K562 (cell line): ENCODE data around the gene FEV. TPM values are rescaled to one million over a fixed set of nuclear protein-coding genes. Genes with fewer than 3 reads are reported as not detected.
A peak's percentile ranks its signal among the peaks of the same experiment; 100 is the strongest.

Source experiments
- ATF1 ChIP-seq, 2 experiments: fragments of 450-650 bp in 1 of 2; IDR thresholded peaks; 2 replicates each; pipeline ENCODE4 v1.6.1; 2016; ENCODE audit warnings: missing compliant biosample characterization in 1 of 2, missing genetic modification characterization in 1 of 2
- ATF7 ChIP-seq: fragments of 450-650 bp; IDR thresholded peaks from 2 replicates; pipeline ENCODE4 v1.7.1; 2014; ENCODE audit warnings: mild to moderate bottlenecking, moderate library complexity
- CBFA2T3 ChIP-seq: fragments of 450-650 bp; IDR thresholded peaks from 2 replicates; pipeline ENCODE4 v1.6.1; 2017
- HDAC1 ChIP-seq, 2 experiments: fragments of 450-650 bp; IDR thresholded peaks; 2 replicates each; pipeline ENCODE4 v1.6.1; 2016 to 2017; ENCODE audit warnings: inconsistent platforms in 1 of 2, mild to moderate bottlenecking in 1 of 2, moderate library complexity in 1 of 2
- MAFG ChIP-seq: fragments of 450-650 bp; conservative IDR thresholded peaks from 2 replicates; pipeline ENCODE4 v1.6.1; 2016; ENCODE audit warnings: missing genetic modification characterization, missing compliant biosample characterization
- PPARD ChIP-seq: fragments of 250-450 bp; sonication (Bioruptor Pico); IDR thresholded peaks from 2 replicates; pipeline ENCODE4 v1.8.0; 2022; ENCODE audit warnings: inconsistent platforms, mild to moderate bottlenecking, moderate library complexity
- ZEB2 ChIP-seq: fragments of 450-650 bp; IDR thresholded peaks from 2 replicates; pipeline ENCODE4 v1.6.1; 2016
- ZNF408 ChIP-seq: fragments of 250-450 bp; sonication (Bioruptor Pico); IDR thresholded peaks from 2 replicates; pipeline ENCODE4 v1.4.0; 2020; ENCODE audit warnings: low read depth, mild to moderate bottlenecking, moderate library complexity
- ZNF696 ChIP-seq: fragments of 250-450 bp; sonication (Bioruptor Pico); conservative IDR thresholded peaks from 2 replicates; pipeline ENCODE4 v1.4.0; 2020; ENCODE audit warnings: mild to moderate bottlenecking, moderate library complexity
- ZNF77 ChIP-seq: fragments of 250-450 bp; sonication (Bioruptor Pico); IDR thresholded peaks from 2 replicates; pipeline ENCODE4 v1.5.0; 2020
- polyA plus RNA-seq, 8 experiments: library from polyadenylated mRNA; depleted of rRNA in 4 of 8; stranded (reverse) in 5 of 8; unstranded in 3 of 8; fragments of >200 nt; fragmentation: Nextera tagmentation in 2 of 8; fragmentation: Illumina TruSeq in 1 of 8; extraction: Ambion mirVana in 2 of 8; extraction: Trizol in 1 of 8; gene quantifications; 2 replicates each; pipeline versions ENCODE4 v1.2.1 to v1.2.3, GENCODE V29; 2011 to 2014; ENCODE audit warnings: inconsistent platforms in 1 of 8, missing spikeins in 1 of 8
- total RNA-seq, 7 experiments: library from RNA; depleted of rRNA in 6 of 7; stranded (reverse); fragments of >200 nt in 6 of 7; fragmentation: Illumina TruSeq in 2 of 7; extraction: Trizol in 2 of 7; gene quantifications; 2 replicates each; pipeline versions ENCODE4 v1.2.1 to v1.2.3, GENCODE V29; 2011 to 2021; ENCODE audit warnings: low replicate concordance in 1 of 7
- TF ChIP-seq, protein P1 (sequence below): fragments of 450-650 bp; IDR thresholded peaks from 2 replicates; pipeline ENCODE4 v1.6.1; 2018; ENCODE audit not compliant: partially characterized antibody
- TF ChIP-seq, protein P2 (sequence below): fragments of 250-450 bp; sonication (Bioruptor Pico); IDR thresholded peaks from 2 replicates; pipeline ENCODE4 v1.4.0; 2020; ENCODE audit warnings: borderline replicate concordance
- TF ChIP-seq, protein P3 (sequence below): sonication (generic); formaldehyde crosslinking; IDR thresholded peaks from 2 replicates; pipeline ENCODE4 v1.8.1; 2023; ENCODE audit warnings: missing genetic modification reagents, mild to moderate bottlenecking, borderline replicate concordance
- TF ChIP-seq, protein P4 (sequence below), 2 experiments: IDR thresholded peaks; 2 replicates each; pipeline ENCODE4 v1.6.1; 2012; ENCODE audit warnings: improper control_type of control experiment in 2 of 2, low read depth in 2 of 2, low read length in 2 of 2, borderline replicate concordance in 1 of 2

The FEV gene
- total and polyA plus RNA-seq, 9 of the 15 experiments (the other 6 are each of a cell fraction or from before 2014, with no cell fraction given): 0.08 to 1.6 (median 0.62) TPM; not detected in 1

DNA sequence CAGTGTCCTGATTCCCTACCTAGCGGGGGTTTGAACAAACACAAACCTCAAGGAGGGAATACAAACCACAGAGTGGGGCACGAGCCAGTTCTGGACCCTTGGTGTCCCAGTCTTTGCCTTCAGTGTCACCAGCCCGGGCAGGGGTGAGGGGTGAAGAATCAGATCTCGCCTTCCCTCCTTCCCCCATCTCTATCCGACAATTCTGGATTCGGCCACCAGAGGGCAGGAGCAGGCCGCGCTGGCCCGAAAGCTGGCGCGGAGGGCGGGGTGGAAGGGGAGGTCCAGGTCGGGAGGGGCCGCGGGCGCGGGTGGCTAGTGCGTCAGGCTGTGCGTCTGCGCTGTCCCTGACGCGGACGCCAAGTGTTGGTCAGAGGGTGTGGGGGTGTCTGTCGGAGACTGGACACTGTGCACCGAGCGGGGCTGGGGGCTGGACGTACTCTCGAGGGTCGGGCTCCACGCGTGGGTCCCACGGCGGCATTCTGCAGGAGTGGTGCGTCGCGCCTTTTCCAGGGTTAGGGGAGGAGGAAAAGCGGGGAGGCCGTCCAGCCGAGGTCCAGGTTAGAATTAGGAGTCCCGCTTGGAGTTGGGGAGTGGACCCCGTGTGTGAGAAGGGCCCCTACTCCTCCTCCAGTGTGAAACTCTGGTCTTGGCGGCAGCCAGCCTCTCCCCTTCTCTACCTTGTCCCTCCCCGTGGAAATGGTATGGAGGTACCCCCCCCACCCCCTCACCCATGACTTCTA, 11.2 kb upstream of the FEV start (continued):
- TF ChIP-seq, protein P1, sequence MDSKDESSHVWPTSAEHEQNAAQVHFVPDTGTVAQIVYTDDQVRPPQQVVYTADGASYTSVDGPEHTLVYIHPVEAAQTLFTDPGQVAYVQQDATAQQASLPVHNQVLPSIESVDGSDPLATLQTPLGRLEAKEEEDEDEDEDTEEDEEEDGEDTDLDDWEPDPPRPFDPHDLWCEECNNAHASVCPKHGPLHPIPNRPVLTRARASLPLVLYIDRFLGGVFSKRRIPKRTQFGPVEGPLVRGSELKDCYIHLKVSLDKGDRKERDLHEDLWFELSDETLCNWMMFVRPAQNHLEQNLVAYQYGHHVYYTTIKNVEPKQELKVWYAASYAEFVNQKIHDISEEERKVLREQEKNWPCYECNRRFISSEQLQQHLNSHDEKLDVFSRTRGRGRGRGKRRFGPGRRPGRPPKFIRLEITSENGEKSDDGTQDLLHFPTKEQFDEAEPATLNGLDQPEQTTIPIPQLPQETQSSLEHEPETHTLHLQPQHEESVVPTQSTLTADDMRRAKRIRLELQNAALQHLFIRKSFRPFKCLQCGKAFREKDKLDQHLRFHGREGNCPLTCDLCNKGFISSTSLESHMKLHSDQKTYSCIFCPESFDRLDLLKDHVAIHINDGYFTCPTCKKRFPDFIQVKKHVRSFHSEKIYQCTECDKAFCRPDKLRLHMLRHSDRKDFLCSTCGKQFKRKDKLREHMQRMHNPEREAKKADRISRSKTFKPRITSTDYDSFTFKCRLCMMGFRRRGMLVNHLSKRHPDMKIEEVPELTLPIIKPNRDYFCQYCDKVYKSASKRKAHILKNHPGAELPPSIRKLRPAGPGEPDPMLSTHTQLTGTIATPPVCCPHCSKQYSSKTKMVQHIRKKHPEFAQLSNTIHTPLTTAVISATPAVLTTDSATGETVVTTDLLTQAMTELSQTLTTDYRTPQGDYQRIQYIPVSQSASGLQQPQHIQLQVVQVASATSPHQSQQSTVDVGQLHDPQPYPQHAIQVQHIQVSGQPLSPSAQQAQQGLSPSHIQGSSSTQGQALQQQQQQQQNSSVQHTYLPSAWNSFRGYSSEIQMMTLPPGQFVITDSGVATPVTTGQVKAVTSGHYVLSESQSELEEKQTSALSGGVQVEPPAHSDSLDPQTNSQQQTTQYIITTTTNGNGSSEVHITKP: peak; percentile 9
- TF ChIP-seq CBFA2T3 (no peak), ZNF77 (no peak), HDAC1 (IDR thresholded peaks at IDR 0.05) (peak in 1 of 2 experiments; percentile 46; a peak in 2 of 4 replicates), PPARD (CRISPR knock-in tag) (no peak), ATF7 (peak; percentile 31; the same call in 1 of the 2 replicates), ZNF696 (CRISPR knock-in tag) (no peak), ZEB2 (no peak), MAFG (no peak), ZNF408 (CRISPR knock-in tag) (no peak), ATF1 (CRISPR knock-in tag; IDR thresholded peaks at IDR 0.05) (peak; percentile 72), ATF1 (tag; IDR thresholded peaks at IDR 0.05) (peak; percentile 89)
- TF ChIP-seq, protein P2, sequence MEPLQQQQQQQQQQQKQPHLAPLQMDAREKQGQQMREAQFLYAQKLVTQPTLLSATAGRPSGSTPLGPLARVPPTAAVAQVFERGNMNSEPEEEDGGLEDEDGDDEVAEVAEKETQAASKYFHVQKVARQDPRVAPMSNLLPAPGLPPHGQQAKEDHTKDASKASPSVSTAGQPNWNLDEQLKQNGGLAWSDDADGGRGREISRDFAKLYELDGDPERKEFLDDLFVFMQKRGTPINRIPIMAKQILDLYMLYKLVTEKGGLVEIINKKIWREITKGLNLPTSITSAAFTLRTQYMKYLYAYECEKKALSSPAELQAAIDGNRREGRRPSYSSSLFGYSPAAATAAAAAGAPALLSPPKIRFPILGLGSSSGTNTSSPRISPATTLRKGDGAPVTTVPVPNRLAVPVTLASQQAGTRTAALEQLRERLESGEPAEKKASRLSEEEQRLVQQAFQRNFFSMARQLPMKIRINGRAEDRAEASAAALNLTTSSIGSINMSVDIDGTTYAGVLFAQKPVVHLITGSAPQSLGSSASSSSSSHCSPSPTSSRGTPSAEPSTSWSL (CRISPR knock-in tag): no peak
- TF ChIP-seq, protein P3, sequence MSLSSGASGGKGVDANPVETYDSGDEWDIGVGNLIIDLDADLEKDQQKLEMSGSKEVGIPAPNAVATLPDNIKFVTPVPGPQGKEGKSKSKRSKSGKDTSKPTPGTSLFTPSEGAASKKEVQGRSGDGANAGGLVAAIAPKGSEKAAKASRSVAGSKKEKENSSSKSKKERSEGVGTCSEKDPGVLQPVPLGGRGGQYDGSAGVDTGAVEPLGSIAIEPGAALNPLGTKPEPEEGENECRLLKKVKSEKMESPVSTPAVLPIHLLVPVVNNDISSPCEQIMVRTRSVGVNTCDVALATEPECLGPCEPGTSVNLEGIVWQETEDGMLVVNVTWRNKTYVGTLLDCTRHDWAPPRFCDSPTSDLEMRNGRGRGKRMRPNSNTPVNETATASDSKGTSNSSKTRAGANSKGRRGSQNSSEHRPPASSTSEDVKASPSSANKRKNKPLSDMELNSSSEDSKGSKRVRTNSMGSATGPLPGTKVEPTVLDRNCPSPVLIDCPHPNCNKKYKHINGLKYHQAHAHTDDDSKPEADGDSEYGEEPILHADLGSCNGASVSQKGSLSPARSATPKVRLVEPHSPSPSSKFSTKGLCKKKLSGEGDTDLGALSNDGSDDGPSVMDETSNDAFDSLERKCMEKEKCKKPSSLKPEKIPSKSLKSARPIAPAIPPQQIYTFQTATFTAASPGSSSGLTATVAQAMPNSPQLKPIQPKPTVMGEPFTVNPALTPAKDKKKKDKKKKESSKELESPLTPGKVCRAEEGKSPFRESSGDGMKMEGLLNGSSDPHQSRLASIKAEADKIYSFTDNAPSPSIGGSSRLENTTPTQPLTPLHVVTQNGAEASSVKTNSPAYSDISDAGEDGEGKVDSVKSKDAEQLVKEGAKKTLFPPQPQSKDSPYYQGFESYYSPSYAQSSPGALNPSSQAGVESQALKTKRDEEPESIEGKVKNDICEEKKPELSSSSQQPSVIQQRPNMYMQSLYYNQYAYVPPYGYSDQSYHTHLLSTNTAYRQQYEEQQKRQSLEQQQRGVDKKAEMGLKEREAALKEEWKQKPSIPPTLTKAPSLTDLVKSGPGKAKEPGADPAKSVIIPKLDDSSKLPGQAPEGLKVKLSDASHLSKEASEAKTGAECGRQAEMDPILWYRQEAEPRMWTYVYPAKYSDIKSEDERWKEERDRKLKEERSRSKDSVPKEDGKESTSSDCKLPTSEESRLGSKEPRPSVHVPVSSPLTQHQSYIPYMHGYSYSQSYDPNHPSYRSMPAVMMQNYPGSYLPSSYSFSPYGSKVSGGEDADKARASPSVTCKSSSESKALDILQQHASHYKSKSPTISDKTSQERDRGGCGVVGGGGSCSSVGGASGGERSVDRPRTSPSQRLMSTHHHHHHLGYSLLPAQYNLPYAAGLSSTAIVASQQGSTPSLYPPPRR (CRISPR knock-in tag): no peak
- TF ChIP-seq, protein P4, sequence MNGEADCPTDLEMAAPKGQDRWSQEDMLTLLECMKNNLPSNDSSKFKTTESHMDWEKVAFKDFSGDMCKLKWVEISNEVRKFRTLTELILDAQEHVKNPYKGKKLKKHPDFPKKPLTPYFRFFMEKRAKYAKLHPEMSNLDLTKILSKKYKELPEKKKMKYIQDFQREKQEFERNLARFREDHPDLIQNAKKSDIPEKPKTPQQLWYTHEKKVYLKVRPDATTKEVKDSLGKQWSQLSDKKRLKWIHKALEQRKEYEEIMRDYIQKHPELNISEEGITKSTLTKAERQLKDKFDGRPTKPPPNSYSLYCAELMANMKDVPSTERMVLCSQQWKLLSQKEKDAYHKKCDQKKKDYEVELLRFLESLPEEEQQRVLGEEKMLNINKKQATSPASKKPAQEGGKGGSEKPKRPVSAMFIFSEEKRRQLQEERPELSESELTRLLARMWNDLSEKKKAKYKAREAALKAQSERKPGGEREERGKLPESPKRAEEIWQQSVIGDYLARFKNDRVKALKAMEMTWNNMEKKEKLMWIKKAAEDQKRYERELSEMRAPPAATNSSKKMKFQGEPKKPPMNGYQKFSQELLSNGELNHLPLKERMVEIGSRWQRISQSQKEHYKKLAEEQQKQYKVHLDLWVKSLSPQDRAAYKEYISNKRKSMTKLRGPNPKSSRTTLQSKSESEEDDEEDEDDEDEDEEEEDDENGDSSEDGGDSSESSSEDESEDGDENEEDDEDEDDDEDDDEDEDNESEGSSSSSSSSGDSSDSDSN (IDR thresholded peaks at IDR 0.05; ENCODE audit: borderline replicate concordance in 1 of 2, low read depth in 2 of 2, low read length in 2 of 2): 0 out of 4 replicates have a peak, but pooled peaks of 1 of the 2 experiments have one; percentile 37
